PC-3 (cell line): ENCODE results near the gene DNAH17. TPM values are rescaled to one million over a fixed set of nuclear protein-coding genes. Genes with fewer than 3 reads are reported as not detected.
A peak's percentile ranks its signal among the peaks of the same experiment; 100 is the strongest.

Source experiments
- ATAC-seq: fragments of 200-7000 bp; cut with Tn5 transposase; 2 replicates; pipeline ENCODE4 v1.9.1; 2020; ENCODE audit warnings: mild to moderate bottlenecking, moderate library complexity
- BruUV-seq: library from RNA; stranded (reverse); fragments of 400-500 nt; replicated peaks from 2 replicates; lab custom pipeline; 2021; lab: Mats Ljungman, UMichigan
- CTCF ChIA-PET: fragments of 300-600 bp; sonication (Branson Sonifier 250); formaldehyde crosslinking; loops from one replicate; lab custom pipeline; 2022; ENCODE audit warnings: antibody characterized with exemption; lab: Charles Lee
- POLR2A ChIA-PET: fragments of 300-600 bp; sonication (Branson Sonifier 250); formaldehyde crosslinking; loops from one replicate; lab custom pipeline; 2022; ENCODE audit warnings: antibody characterized with exemption; ENCODE audit not compliant: unreplicated experiment; lab: Charles Lee
- DNase-seq: peaks from one replicate; pipeline ENCODE4 v3.0.0-alpha.2; 2015
- H2AFZ ChIP-seq: fragments of 300-600 bp; sonication (generic); 2 replicates; pipeline ENCODE4 v1.6.0; 2016; ENCODE audit warnings: antibody characterized with exemption, low read length
- H3F3A ChIP-seq: fragments of 300-600 bp; sonication (generic); one replicate; pipeline ENCODE4 v1.6.0; 2017; ENCODE audit warnings: antibody characterized with exemption, low read length, control low read depth, mild to moderate bottlenecking; ENCODE audit not compliant: unreplicated experiment
- H3K27ac ChIP-seq: fragments of 300-600 bp; sonication (generic); 2 replicates; pipeline ENCODE4 v1.5.1; 2016; ENCODE audit warnings: mild to moderate bottlenecking, low read length
- H3K27me3 ChIP-seq: fragments of 300-600 bp; sonication (generic); 2 replicates; pipeline ENCODE4 v1.6.1; 2016; ENCODE audit warnings: low read length, mixed read lengths
- H3K36me3 ChIP-seq: fragments of 300-600 bp; sonication (generic); 2 replicates; pipeline ENCODE4 v1.6.1; 2016; ENCODE audit warnings: low read depth, mixed run types, low read length, mixed read lengths
- H3K4me1 ChIP-seq: fragments of 300-600 bp; sonication (generic); 2 replicates; pipeline ENCODE4 v1.5.1; 2016; ENCODE audit warnings: low read length; ENCODE audit not compliant: insufficient read depth
- H3K4me2 ChIP-seq: fragments of 300-600 bp; sonication (generic); 2 replicates; pipeline ENCODE4 v1.6.0; 2016; ENCODE audit warnings: low read length
- H3K4me3 ChIP-seq: fragments of 300-600 bp; sonication (generic); 2 replicates; pipeline ENCODE4 v1.5.1; 2016; ENCODE audit warnings: mild to moderate bottlenecking, low read length, mixed read lengths
- H3K79me2 ChIP-seq: fragments of 300-600 bp; sonication (generic); 2 replicates; pipeline ENCODE4 v1.6.1; 2017; ENCODE audit warnings: low read length, mixed read lengths
- H3K9ac ChIP-seq: fragments of 300-600 bp; sonication (generic); 2 replicates; pipeline ENCODE4 v1.6.0; 2016; ENCODE audit warnings: mild to moderate bottlenecking, low read length
- H3K9me2 ChIP-seq: fragments of 300-600 bp; sonication (generic); replicated peaks from 2 replicates; pipeline ENCODE4 v1.6.1; 2016; ENCODE audit warnings: mixed run types, low read length, mixed read lengths
- H3K9me3 ChIP-seq: fragments of 300-600 bp; sonication (generic); 2 replicates; pipeline ENCODE4 v1.6.1; 2016; ENCODE audit warnings: low read length, mixed read lengths
- H4K20me1 ChIP-seq: fragments of 300-600 bp; sonication (generic); 2 replicates; pipeline ENCODE4 v1.6.1; 2016; ENCODE audit warnings: low read length, mixed read lengths
- EZH2 ChIP-seq: fragments of 300-600 bp; sonication (generic); IDR thresholded peaks from one replicate; pipeline ENCODE4 v1.6.1; 2017; ENCODE audit warnings: antibody characterized with exemption, mild to moderate bottlenecking, low read length; ENCODE audit not compliant: unreplicated experiment
- EZH2phosphoT487 ChIP-seq: fragments of 300-600 bp; sonication (generic); IDR thresholded peaks from 2 replicates; pipeline ENCODE4 v1.6.1; 2018; ENCODE audit warnings: mild to moderate bottlenecking, antibody characterized with exemption, low read length, borderline replicate concordance
- intact Hi-C: fragments of 100-400 bp; cut with micrococcal nuclease; formaldehyde crosslinking; loops from 2 replicates; pipeline ENCODE4 v1.9.0; 2023
- total RNA-seq: library from RNA; depleted of rRNA; stranded (reverse); fragments of >200 nt; gene quantifications from 2 replicates; pipeline ENCODE4 v1.2.3, GENCODE V29; 2014
- TF ChIP-seq, protein P1 (sequence below): fragments of 300-600 bp; sonication (generic); conservative IDR thresholded peaks from 2 replicates; pipeline ENCODE4 v1.5.1; 2017; ENCODE audit warnings: antibody characterized with exemption, low read depth, mild to moderate bottlenecking, low read length

DNAH17 gene
- total RNA-seq, 1 experiment from 2014 or later, result 0.04 TPM

DNA sequence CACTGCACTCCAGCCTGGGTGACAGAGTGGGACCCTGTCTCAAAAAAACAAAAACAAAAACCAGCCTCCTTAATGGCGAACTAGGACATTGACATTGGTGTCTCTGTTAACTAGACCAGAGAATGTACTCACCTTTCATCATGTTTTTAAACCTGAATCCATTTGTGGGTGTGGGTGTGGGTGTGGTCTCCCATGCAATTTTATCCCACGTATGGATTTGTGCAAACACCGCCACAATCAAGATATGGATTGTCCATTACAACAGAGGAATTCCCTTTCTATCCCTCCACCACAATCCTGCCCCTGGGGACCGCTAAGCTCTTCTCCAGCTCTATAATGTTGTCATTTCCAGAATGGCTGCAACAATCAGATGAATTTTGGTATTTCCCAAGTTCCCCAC lies 49.9 kb downstream of the DNAH17 start:
- H3K79me2 ChIP-seq, result no peaks in the 10 kb centered on the region
- H3K9me2 ChIP-seq, result no peaks in the 10 kb centered on the region
- H3K4me3 ChIP-seq, result no peak overlapping the region
- no peak for DNase-seq
- H3K4me2 ChIP-seq, result no peak overlapping the region
- no TSS peak for BruUV-seq
- no peaks in the 10 kb centered on the region for H3K9me3 ChIP-seq
- H4K20me1 ChIP-seq, result no peaks in the 10 kb centered on the region
- intact Hi-C loops, result no loop called here
- ChIA-PET POLR2A (interaction anchor here (0.6 kb wide), 1 partner anchor 31 kb away, joined by 3 read pairs; no protein-coding TSS in a partner anchor), CTCF (interaction anchor here (0.6 kb wide), 1 partner anchor 265 kb away, joined by 9 read pairs; no protein-coding TSS in a partner anchor)
- H3K27ac ChIP-seq, result no peak overlapping the region
- H3F3A ChIP-seq, result no peaks in the 10 kb centered on the region
- H3K9ac ChIP-seq, result no peak overlapping the region
- H3K36me3 ChIP-seq, result no peaks in the 10 kb centered on the region
- H3K4me1 ChIP-seq, result peaks cover 4% of the 10 kb centered on the region
- TF ChIP-seq, protein P1, sequence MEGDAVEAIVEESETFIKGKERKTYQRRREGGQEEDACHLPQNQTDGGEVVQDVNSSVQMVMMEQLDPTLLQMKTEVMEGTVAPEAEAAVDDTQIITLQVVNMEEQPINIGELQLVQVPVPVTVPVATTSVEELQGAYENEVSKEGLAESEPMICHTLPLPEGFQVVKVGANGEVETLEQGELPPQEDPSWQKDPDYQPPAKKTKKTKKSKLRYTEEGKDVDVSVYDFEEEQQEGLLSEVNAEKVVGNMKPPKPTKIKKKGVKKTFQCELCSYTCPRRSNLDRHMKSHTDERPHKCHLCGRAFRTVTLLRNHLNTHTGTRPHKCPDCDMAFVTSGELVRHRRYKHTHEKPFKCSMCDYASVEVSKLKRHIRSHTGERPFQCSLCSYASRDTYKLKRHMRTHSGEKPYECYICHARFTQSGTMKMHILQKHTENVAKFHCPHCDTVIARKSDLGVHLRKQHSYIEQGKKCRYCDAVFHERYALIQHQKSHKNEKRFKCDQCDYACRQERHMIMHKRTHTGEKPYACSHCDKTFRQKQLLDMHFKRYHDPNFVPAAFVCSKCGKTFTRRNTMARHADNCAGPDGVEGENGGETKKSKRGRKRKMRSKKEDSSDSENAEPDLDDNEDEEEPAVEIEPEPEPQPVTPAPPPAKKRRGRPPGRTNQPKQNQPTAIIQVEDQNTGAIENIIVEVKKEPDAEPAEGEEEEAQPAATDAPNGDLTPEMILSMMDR, result no peak
- TF ChIP-seq EZH2phosphoT487 (no peak), EZH2 (no peak)
- no peak for ATAC-seq
- H3K27me3 ChIP-seq, result no peaks in the 10 kb centered on the region
- H2AFZ ChIP-seq, result no peak overlapping the region

DNA sequence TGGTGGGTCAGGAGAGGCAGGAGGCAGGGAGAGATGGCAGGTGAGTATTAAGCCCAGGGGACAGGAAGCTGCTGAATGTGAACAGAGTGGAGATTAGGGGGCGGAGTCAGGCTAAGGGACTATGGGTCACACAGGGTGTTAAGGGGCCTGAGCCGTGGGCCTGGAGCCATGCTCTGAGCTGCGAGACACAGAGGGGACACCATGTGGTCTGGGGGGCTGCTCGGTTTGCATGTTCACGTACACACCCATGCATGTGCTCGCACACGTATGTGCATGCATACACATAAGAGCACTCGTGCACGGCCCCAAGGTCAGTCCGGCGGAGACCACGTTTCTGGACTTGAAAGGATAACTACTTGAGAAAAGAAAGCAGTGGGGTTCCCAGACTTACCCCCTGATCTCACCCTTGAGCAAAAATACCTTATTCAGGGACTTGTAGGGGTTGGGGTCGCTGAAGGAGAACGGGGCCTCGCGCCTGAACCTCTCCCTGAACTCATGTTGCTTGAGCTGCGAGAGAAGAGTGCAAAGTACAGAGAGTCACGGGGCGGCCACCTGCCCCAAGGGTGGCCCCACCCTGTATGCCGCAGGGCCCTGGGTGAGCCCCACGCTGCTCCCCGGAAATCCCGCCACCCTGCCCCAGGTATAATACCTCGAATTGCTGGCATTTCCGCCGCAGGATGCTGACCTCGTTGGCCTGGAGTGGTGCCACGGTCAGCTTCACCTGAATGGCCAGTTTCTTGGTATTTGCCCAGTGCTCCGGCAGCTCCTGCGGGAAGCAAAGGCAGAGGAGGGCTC lies 50.8 kb downstream of the DNAH17 start:
- POLR2A ChIA-PET, result interaction anchor here (0.6 kb wide), 1 partner anchor 32 kb away, joined by 3 read pairs; no protein-coding TSS in a partner anchor
- H3K4me1 ChIP-seq, result no peaks in the 10 kb centered on the region
- intact Hi-C loops, result no loop called here
- no peak overlapping the region for H3K9ac ChIP-seq
- CTCF ChIA-PET, result interaction anchor here (0.6 kb wide), 1 partner anchor 264 kb away, joined by 9 read pairs; no protein-coding TSS in a partner anchor
- BruUV-seq, result no TSS peak
- H3K4me3 ChIP-seq, result no peak overlapping the region
- H4K20me1 ChIP-seq, result no peaks in the 10 kb centered on the region
- no peaks in the 10 kb centered on the region for H3K27me3 ChIP-seq
- ATAC-seq (peak; percentile 33; the same call in 1 of the 2 replicates), DNase-seq (peak; percentile 22)
- no peaks in the 10 kb centered on the region for H3K36me3 ChIP-seq
- no peak overlapping the region for H3K4me2 ChIP-seq
- H3F3A ChIP-seq, result no peaks in the 10 kb centered on the region
- H3K9me2 ChIP-seq, result no peaks in the 10 kb centered on the region
- TF ChIP-seq EZH2 (no peak), EZH2phosphoT487 (no peak)
- TF ChIP-seq, protein P1, result no peak
- no peaks in the 10 kb centered on the region for H3K79me2 ChIP-seq
- H3K9me3 ChIP-seq, result no peaks in the 10 kb centered on the region
- H3K27ac ChIP-seq, result no peak overlapping the region
- no peak overlapping the region for H2AFZ ChIP-seq
